Activated gamma-delta T cell treated with anti-CD3 and anti-CD28 coated beads, Interleukin-2, amount 50 U/mL, for 16 hours (primary cell): ENCODE measurements around the gene PLA2G2F.

ENCODE experiments used
- DNase-seq: peaks from one replicate; pipeline ENCODE4 v3.0.0-alpha.2; 2020; ENCODE audit warnings: low read depth

PLA2G2F gene

GRCh38 chr1:20172033-20172590, 33.0 kb downstream of the PLA2G2F start:
- DNase-seq = no peak

GRCh38 chr1:20174937-20175666, 36.0 kb downstream of the PLA2G2F start:
- no peak for DNase-seq

GRCh38 chr1:20178634-20179370, 39.7 kb downstream of the PLA2G2F start:
- DNase-seq = no peak

- no peak for DNase-seq
These were observed 40.4 kb downstream of the PLA2G2F start for GRCh38 chr1:20179371-20180128.

- DNase-seq = no peak
These were observed 41.2 kb downstream of the PLA2G2F start for GRCh38 chr1:20180129-20180843.

- no peak for DNase-seq
These were observed 41.7 kb downstream of the PLA2G2F start for GRCh38 chr1:20180844-20181207.

GRCh38 chr1:20182415-20182814, 43.3 kb downstream of the PLA2G2F start:
- no peak for DNase-seq

GRCh38 chr1:20183035-20183434, 43.9 kb downstream of the PLA2G2F start:
- DNase-seq = no peak

- DNase-seq = no peak
These were observed 44.6 kb downstream of the PLA2G2F start for GRCh38 chr1:20183616-20184271.

- no peak for DNase-seq
These were observed 45.4 kb downstream of the PLA2G2F start for GRCh38 chr1:20184481-20184900.

- peak; percentile 45 for DNase-seq
These were observed 46.1 kb downstream of the PLA2G2F start for GRCh38 chr1:20184997-20185833.

GRCh38 chr1:20185834-20186782, 47.0 kb downstream of the PLA2G2F start, which contains the start of the genes PLA2G2C and UBXN10:
PLA2G2C (minus strand) TSS chr1:20186518; CDS start chr1:20177363, 9,155 bp downstream.
UBXN10 (plus strand) TSS chr1:20186096; CDS start chr1:20190562, 4,466 bp downstream.
- peak; percentile 29 for DNase-seq

- DNase-seq = peak; percentile 10
These were observed 48.1 kb downstream of the PLA2G2F start for GRCh38 chr1:20187103-20187812.

- no peak for DNase-seq
These were observed 48.8 kb downstream of the PLA2G2F start for GRCh38 chr1:20187813-20188454.

GRCh38 chr1:20188455-20188817, 49.3 kb downstream of the PLA2G2F start:
- no peak for DNase-seq

GRCh38 chr1:20189664-20190063, 50.5 kb downstream of the PLA2G2F start:
- DNase-seq = no peak

- no peak for DNase-seq
These were observed 51.4 kb downstream of the PLA2G2F start for GRCh38 chr1:20190256-20191160.
